ENCODE data around the gene CMIP.

DNA sequence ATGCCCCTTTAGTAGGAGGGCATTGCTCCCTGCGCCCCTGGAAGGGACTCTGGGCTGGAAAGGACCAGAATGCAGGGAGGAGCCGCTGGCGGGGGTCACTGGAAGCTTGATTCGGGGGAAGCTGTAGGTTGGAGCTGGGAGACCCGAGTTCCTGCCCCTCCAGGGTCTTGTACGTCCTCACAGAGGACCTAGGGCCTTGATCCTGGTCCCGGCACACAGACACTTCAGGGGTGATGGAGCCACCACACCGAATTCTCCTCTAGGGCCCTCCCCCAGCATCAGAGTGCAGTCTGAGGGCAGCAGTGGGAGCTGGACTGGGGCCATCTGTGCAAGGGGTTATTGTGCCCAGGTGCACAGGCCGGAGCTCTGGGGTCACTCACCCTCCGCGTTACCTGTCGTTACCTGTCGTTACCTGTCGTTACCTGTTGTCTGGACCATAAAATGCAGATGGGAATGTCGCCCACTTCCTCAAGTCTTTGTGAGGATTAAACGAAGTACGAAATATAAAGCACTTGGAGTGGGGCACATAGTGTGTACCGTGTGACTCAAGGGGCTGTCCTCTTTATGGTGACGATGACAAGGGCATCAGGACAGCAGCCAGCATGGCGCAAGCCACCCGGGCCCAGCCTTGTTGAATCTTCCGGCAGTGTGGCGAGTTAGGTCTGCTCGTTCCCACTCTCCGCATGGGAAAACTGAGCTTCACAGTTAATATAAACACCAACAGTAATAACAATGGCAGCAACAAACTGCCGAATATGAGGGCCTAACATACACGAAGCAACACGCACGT is 48.6 kb downstream of the CMIP start:
- TF ChIP-seq CTCF (IDR thresholded peaks at IDR 0.05) (no peak), POLR2AphosphoS5 (IDR thresholded peaks at IDR 0.05) (no peak)

All from esophagus muscularis mucosa (tissue), 3 donors.